K562 (cell line): ENCODE results near the gene CLSTN2. TPM values are rescaled to one million over a fixed set of nuclear protein-coding genes. Genes with fewer than 3 reads are reported as not detected.

Experiments used
- polyA plus RNA-seq, 8 experiments: library from polyadenylated mRNA; depleted of rRNA in 4 of 8; stranded (reverse) in 5 of 8; unstranded in 3 of 8; fragments of >200 nt; fragmentation: Nextera tagmentation in 2 of 8; fragmentation: Illumina TruSeq in 1 of 8; extraction: Ambion mirVana in 2 of 8; extraction: Trizol in 1 of 8; gene quantifications; 2 replicates each; pipeline versions ENCODE4 v1.2.1 to v1.2.3, GENCODE V29; 2011 to 2014; ENCODE audit warnings: inconsistent platforms in 1 of 8, missing spikeins in 1 of 8
- total RNA-seq, 7 experiments: library from RNA; depleted of rRNA in 6 of 7; stranded (reverse); fragments of >200 nt in 6 of 7; fragmentation: Illumina TruSeq in 2 of 7; extraction: Trizol in 2 of 7; gene quantifications; 2 replicates each; pipeline versions ENCODE4 v1.2.1 to v1.2.3, GENCODE V29; 2011 to 2021; ENCODE audit warnings: low replicate concordance in 1 of 7
- TF ChIP-seq, protein P1 (sequence below): fragments of 450-650 bp; IDR thresholded peaks from 2 replicates; pipeline ENCODE4 v1.6.1; 2016; ENCODE audit warnings: mild to moderate bottlenecking, moderate library complexity

CLSTN2 gene
- total and polyA plus RNA-seq, 9 of the 15 experiments (the other 6 are each of a cell fraction or from before 2014, with no cell fraction given): 0.02 to 0.04 (median 0.04) TPM; not detected in 6

DNA sequence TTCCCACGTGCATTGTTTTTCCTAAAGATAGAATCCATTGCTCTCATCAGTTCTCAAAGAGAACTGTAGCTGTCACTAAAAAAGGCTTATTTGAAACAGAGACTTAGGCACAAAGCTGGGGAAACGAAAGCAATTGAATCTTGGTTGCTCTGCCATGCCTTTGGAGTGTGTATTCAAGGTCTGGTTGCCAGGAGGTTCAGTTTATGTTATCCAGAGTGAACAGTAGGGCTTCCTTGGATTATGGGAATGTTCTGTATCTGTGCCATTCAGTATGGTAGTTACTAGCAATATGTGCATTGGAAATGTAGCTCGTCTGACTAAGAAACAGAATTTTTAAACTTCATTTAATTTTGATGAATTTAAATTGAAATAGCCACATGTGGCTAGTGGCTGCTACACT lies 50.6 kb downstream of the CLSTN2 start (continued):
- TF ChIP-seq, protein P1, sequence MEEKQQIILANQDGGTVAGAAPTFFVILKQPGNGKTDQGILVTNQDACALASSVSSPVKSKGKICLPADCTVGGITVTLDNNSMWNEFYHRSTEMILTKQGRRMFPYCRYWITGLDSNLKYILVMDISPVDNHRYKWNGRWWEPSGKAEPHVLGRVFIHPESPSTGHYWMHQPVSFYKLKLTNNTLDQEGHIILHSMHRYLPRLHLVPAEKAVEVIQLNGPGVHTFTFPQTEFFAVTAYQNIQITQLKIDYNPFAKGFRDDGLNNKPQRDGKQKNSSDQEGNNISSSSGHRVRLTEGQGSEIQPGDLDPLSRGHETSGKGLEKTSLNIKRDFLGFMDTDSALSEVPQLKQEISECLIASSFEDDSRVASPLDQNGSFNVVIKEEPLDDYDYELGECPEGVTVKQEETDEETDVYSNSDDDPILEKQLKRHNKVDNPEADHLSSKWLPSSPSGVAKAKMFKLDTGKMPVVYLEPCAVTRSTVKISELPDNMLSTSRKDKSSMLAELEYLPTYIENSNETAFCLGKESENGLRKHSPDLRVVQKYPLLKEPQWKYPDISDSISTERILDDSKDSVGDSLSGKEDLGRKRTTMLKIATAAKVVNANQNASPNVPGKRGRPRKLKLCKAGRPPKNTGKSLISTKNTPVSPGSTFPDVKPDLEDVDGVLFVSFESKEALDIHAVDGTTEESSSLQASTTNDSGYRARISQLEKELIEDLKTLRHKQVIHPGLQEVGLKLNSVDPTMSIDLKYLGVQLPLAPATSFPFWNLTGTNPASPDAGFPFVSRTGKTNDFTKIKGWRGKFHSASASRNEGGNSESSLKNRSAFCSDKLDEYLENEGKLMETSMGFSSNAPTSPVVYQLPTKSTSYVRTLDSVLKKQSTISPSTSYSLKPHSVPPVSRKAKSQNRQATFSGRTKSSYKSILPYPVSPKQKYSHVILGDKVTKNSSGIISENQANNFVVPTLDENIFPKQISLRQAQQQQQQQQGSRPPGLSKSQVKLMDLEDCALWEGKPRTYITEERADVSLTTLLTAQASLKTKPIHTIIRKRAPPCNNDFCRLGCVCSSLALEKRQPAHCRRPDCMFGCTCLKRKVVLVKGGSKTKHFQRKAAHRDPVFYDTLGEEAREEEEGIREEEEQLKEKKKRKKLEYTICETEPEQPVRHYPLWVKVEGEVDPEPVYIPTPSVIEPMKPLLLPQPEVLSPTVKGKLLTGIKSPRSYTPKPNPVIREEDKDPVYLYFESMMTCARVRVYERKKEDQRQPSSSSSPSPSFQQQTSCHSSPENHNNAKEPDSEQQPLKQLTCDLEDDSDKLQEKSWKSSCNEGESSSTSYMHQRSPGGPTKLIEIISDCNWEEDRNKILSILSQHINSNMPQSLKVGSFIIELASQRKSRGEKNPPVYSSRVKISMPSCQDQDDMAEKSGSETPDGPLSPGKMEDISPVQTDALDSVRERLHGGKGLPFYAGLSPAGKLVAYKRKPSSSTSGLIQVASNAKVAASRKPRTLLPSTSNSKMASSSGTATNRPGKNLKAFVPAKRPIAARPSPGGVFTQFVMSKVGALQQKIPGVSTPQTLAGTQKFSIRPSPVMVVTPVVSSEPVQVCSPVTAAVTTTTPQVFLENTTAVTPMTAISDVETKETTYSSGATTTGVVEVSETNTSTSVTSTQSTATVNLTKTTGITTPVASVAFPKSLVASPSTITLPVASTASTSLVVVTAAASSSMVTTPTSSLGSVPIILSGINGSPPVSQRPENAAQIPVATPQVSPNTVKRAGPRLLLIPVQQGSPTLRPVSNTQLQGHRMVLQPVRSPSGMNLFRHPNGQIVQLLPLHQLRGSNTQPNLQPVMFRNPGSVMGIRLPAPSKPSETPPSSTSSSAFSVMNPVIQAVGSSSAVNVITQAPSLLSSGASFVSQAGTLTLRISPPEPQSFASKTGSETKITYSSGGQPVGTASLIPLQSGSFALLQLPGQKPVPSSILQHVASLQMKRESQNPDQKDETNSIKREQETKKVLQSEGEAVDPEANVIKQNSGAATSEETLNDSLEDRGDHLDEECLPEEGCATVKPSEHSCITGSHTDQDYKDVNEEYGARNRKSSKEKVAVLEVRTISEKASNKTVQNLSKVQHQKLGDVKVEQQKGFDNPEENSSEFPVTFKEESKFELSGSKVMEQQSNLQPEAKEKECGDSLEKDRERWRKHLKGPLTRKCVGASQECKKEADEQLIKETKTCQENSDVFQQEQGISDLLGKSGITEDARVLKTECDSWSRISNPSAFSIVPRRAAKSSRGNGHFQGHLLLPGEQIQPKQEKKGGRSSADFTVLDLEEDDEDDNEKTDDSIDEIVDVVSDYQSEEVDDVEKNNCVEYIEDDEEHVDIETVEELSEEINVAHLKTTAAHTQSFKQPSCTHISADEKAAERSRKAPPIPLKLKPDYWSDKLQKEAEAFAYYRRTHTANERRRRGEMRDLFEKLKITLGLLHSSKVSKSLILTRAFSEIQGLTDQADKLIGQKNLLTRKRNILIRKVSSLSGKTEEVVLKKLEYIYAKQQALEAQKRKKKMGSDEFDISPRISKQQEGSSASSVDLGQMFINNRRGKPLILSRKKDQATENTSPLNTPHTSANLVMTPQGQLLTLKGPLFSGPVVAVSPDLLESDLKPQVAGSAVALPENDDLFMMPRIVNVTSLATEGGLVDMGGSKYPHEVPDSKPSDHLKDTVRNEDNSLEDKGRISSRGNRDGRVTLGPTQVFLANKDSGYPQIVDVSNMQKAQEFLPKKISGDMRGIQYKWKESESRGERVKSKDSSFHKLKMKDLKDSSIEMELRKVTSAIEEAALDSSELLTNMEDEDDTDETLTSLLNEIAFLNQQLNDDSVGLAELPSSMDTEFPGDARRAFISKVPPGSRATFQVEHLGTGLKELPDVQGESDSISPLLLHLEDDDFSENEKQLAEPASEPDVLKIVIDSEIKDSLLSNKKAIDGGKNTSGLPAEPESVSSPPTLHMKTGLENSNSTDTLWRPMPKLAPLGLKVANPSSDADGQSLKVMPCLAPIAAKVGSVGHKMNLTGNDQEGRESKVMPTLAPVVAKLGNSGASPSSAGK: no peak
